PC-9 (cell line): ENCODE measurements around the gene CXXC5. TPM values are rescaled to one million over a fixed set of nuclear protein-coding genes. Genes with fewer than 3 reads are reported as not detected.

Source experiments
- BruUV-seq: library from RNA; stranded (reverse); fragments of 400-500 nt; replicated peaks from 2 replicates; lab custom pipeline; 2021; lab: Mats Ljungman, UMichigan
- CTCF ChIA-PET: fragments of 300-600 bp; sonication (Branson Sonifier 250); formaldehyde crosslinking; loops from one replicate; lab custom pipeline; 2022; ENCODE audit warnings: antibody characterized with exemption; lab: Charles Lee
- POLR2A ChIA-PET: fragments of 300-600 bp; sonication (Branson Sonifier 250); formaldehyde crosslinking; loops from one replicate; lab custom pipeline; 2022; ENCODE audit warnings: antibody characterized with exemption; ENCODE audit not compliant: unreplicated experiment; lab: Charles Lee
- DNase-seq, 2 experiments: peaks; one replicate each; pipeline versions ENCODE4 v3.0.0 to v3.0.0-alpha.2; 2015 to 2022; ENCODE audit warnings: mixed read lengths in 1 of 2
- H2AFZ ChIP-seq: fragments of 200-600 bp; sonication (generic); 2 replicates; pipeline ENCODE4 v1.8.1; 2017; ENCODE audit warnings: antibody characterized with exemption
- H3F3A ChIP-seq: fragments of 200-600 bp; sonication (generic); 2 replicates; pipeline ENCODE4 v1.8.1; 2017; ENCODE audit warnings: antibody characterized with exemption, mild to moderate bottlenecking, low read depth; ENCODE audit not compliant: insufficient read depth
- H3K27ac ChIP-seq: fragments of 200-600 bp; sonication (generic); 2 replicates; pipeline ENCODE4 v1.6.1; 2016; ENCODE audit warnings: mixed run types
- H3K27me3 ChIP-seq: fragments of 200-600 bp; sonication (generic); 2 replicates; pipeline ENCODE4 v1.6.1; 2016; ENCODE audit warnings: low read depth, mixed run types; ENCODE audit not compliant: insufficient read depth
- H3K36me3 ChIP-seq: fragments of 200-600 bp; sonication (generic); 2 replicates; pipeline ENCODE4 v1.6.1; 2016; ENCODE audit warnings: low read depth, mixed run types
- H3K4me1 ChIP-seq: fragments of 200-600 bp; sonication (generic); replicated peaks from 2 replicates; pipeline ENCODE4 v1.6.1; 2016; ENCODE audit warnings: mixed run types; ENCODE audit not compliant: insufficient read depth
- H3K4me2 ChIP-seq: fragments of 200-600 bp; sonication (generic); 2 replicates; pipeline ENCODE4 v1.6.1; 2017; ENCODE audit warnings: mixed run types
- H3K4me3 ChIP-seq: fragments of 200-600 bp; sonication (generic); 2 replicates; pipeline ENCODE4 v1.6.1; 2016; ENCODE audit warnings: mixed run types
- H3K79me2 ChIP-seq: fragments of 200-600 bp; sonication (generic); 2 replicates; pipeline ENCODE4 v1.6.1; 2017; ENCODE audit warnings: low read depth, mixed run types
- H3K9me2 ChIP-seq: fragments of 200-600 bp; sonication (generic); 2 replicates; pipeline ENCODE4 v1.8.1; 2017; ENCODE audit warnings: mild to moderate bottlenecking; ENCODE audit not compliant: insufficient read depth
- H3K9me3 ChIP-seq: fragments of 200-600 bp; sonication (generic); 2 replicates; pipeline ENCODE4 v1.8.1; 2016; ENCODE audit warnings: low read depth; ENCODE audit not compliant: insufficient read depth
- H4K20me1 ChIP-seq: fragments of 200-600 bp; sonication (generic); 2 replicates; pipeline ENCODE4 v1.8.1; 2017; ENCODE audit not compliant: insufficient read depth
- EZH2 ChIP-seq: fragments of 200-600 bp; sonication (generic); IDR thresholded peaks from 2 replicates; pipeline ENCODE4 v1.8.0; 2017; ENCODE audit warnings: antibody characterized with exemption, low read depth
- intact Hi-C: fragments of 100-400 bp; cut with micrococcal nuclease; formaldehyde crosslinking; loops from one replicate; pipeline ENCODE4 v1.10.0; 2022; ENCODE audit not compliant: unreplicated experiment
- total RNA-seq: library from RNA; stranded (reverse); gene quantifications from 2 replicates; pipeline ENCODE4 v1.2.3, GENCODE V29; 2021
- TF ChIP-seq, protein P1 (sequence below): fragments of 200-600 bp; sonication (generic); conservative IDR thresholded peaks from 2 replicates; pipeline ENCODE4 v1.6.1; 2017; ENCODE audit warnings: mixed run types, antibody characterized with exemption, mild to moderate bottlenecking, moderate library complexity

Gene CXXC5
- total RNA-seq, 1 experiment from 2014 or later: 59.9 TPM

GRCh38 chr5:139635606-139636206 is 12.4 kb upstream of the CXXC5 start:
- Histone ChIP-seq H3K27me3 (no peaks in the 10 kb centered on the region), H3K27ac (peak overlapping the region; percentile 50), H3K36me3 (no peaks in the 10 kb centered on the region), H3K9me2 (no peaks in the 10 kb centered on the region), H4K20me1 (0 out of 2 replicates have a peak, but pooled peaks cover 3% of the 10 kb centered on the region), H3F3A (peaks cover 46% of the 10 kb centered on the region), H3K4me2 (peak overlapping the region; percentile 77), H3K4me3 (no peak overlapping the region), H3K9me3 (no peaks in the 10 kb centered on the region), H3K79me2 (peaks cover 3% of the 10 kb centered on the region; the same call in 1 of the 2 replicates), H2AFZ (no peak overlapping the region), H3K4me1 (peaks cover 52% of the 10 kb centered on the region)
- DNase-seq: peak; percentile 81 to 83
- CTCF ChIA-PET: interaction anchor here (0.5 to 2.0 kb wide), 10 partner anchors 12 to 218 kb away, joined by 3 to 16 read pairs (median 4); partner anchors contain the start of gene CXXC5
- no TSS peak for BruUV-seq
- TF ChIP-seq, protein P1, sequence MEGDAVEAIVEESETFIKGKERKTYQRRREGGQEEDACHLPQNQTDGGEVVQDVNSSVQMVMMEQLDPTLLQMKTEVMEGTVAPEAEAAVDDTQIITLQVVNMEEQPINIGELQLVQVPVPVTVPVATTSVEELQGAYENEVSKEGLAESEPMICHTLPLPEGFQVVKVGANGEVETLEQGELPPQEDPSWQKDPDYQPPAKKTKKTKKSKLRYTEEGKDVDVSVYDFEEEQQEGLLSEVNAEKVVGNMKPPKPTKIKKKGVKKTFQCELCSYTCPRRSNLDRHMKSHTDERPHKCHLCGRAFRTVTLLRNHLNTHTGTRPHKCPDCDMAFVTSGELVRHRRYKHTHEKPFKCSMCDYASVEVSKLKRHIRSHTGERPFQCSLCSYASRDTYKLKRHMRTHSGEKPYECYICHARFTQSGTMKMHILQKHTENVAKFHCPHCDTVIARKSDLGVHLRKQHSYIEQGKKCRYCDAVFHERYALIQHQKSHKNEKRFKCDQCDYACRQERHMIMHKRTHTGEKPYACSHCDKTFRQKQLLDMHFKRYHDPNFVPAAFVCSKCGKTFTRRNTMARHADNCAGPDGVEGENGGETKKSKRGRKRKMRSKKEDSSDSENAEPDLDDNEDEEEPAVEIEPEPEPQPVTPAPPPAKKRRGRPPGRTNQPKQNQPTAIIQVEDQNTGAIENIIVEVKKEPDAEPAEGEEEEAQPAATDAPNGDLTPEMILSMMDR: peak; percentile 66
- no peak for TF ChIP-seq EZH2
- intact Hi-C loops: no loop called here
- POLR2A ChIA-PET: interaction anchor here (0.6 to 0.9 kb wide), 3 partner anchors 13 to 69 kb away, joined by 5 to 6 read pairs (median 5); partner anchors contain the start of gene CXXC5

DNA sequence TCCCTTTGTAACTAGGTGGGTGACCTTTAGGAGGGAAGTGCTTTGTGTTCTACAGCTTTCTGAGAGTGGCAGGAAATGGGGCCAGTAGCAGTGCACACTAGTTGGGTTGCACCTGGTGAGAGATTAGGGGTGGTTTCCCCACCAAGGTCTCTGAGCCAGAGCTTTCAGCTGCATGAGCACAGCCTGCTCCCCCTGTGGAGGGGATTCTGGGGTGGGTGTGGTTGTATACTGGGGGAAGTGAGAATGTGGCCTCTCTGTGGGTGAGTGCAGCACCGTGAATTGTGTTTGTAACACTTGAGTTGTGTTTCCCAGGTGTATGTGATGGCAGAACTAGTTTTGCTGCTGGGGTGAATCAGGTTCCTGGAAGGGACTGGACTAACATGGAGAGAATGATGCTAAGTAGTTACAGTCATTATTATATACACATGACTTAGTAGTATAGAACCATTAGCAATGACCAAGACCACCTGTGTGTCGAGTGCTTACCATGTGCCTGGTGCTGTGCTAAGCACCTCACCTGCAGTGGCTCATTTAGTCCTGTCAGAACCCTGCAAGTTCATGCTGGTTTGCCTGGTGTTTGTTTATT is 11.8 kb upstream of the CXXC5 start:
- Histone ChIP-seq H3K27ac (peak overlapping the region; percentile 50), H3K79me2 (peaks cover 3% of the 10 kb centered on the region; the same call in 1 of the 2 replicates), H3K4me1 (peaks cover 58% of the 10 kb centered on the region), H3F3A (peaks cover 46% of the 10 kb centered on the region), H3K4me2 (peak overlapping the region; percentile 77), H3K4me3 (peak overlapping the region; percentile 59; the same call in 1 of the 2 replicates), H2AFZ (no peak overlapping the region), H3K9me2 (no peaks in the 10 kb centered on the region), H3K36me3 (no peaks in the 10 kb centered on the region), H3K27me3 (no peaks in the 10 kb centered on the region), H4K20me1 (0 out of 2 replicates have a peak, but pooled peaks cover 3% of the 10 kb centered on the region), H3K9me3 (no peaks in the 10 kb centered on the region)
- no TSS peak for BruUV-seq
- ChIA-PET CTCF (interaction anchor here (0.5 to 2.0 kb wide), 9 partner anchors 12 to 219 kb away, joined by 3 to 16 read pairs (median 5); partner anchors contain the start of gene CXXC5), POLR2A (interaction anchor here (0.7 to 0.9 kb wide), 4 partner anchors 12 to 25 kb away, joined by 3 to 5 read pairs (median 4); partner anchors contain the start of gene CXXC5)
- TF ChIP-seq, protein P1: no peak
- no peak for TF ChIP-seq EZH2
- intact Hi-C loops: no loop called here
- no peak for DNase-seq

DNA sequence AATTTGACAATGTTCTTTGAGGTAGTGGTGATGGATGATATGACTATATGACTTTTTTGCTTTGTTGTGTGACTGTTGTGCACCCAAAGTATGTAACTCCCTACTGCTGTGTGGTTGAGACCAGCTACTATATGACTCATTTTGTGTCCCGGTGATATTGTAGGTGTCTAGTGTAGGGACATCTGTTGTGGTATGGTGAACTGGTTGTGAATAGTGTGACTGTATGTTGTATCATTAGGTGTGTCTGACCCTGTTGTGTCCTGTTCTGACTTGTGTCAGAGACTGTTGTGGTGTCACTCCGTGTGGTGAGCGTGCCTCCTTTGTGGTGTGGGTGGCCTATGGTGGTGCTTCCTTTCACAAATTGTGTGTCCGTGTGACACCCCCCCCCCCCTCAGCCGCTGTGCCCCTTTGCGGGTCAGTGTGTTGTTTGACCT is 11.2 kb upstream of the CXXC5 start:
- no peak for DNase-seq
- peaks cover 3% of the 10 kb centered on the region; the same call in 1 of the 2 replicates for H3K79me2 ChIP-seq
- TF ChIP-seq EZH2: no peak
- TF ChIP-seq, protein P1: no peak
- peak overlapping the region; percentile 29; the same call in 1 of the 2 replicates for H3K27ac ChIP-seq
- CTCF ChIA-PET: interaction anchor here (0.7 to 1.7 kb wide), 4 partner anchors 21 to 350 kb away, joined by 3 to 16 read pairs (median 10); no protein-coding TSS in a partner anchor
- no peak overlapping the region for H2AFZ ChIP-seq
- H3F3A ChIP-seq: peaks cover 49% of the 10 kb centered on the region
- peaks cover 65% of the 10 kb centered on the region for H3K4me1 ChIP-seq
- no peaks in the 10 kb centered on the region for H3K36me3 ChIP-seq
- H4K20me1 ChIP-seq: 0 out of 2 replicates have a peak, but pooled peaks cover 3% of the 10 kb centered on the region
- no peaks in the 10 kb centered on the region for H3K9me2 ChIP-seq
- BruUV-seq: no TSS peak
- peak overlapping the region; percentile 77 for H3K4me2 ChIP-seq
- no peaks in the 10 kb centered on the region for H3K27me3 ChIP-seq
- no peaks in the 10 kb centered on the region for H3K9me3 ChIP-seq
- peak overlapping the region; percentile 59; the same call in 1 of the 2 replicates for H3K4me3 ChIP-seq
- intact Hi-C loops: loop anchor here (1.0 kb wide), 2 partner anchors 11 to 23 kb away; partner anchors contain the start of gene CXXC5
- POLR2A ChIA-PET: interaction anchor here (0.7 to 0.8 kb wide), 2 partner anchors 13 to 24 kb away, joined by 3 read pairs; no protein-coding TSS in a partner anchor
